ACC112 (cell line): ENCODE measurements around the gene BRAF.
"Not testable (repeated sequence)": the region's sequence is repeated elsewhere in the genome, so short reads cannot be mapped to it uniquely, and the experiment has no call there.

Experiments used
- H2AFZ ChIP-seq: fragments of 200-600 bp; sonication (generic); one replicate; pipeline ENCODE4 v1.6.0; 2017; ENCODE audit warnings: antibody characterized with exemption, low read length; ENCODE audit not compliant: unreplicated experiment
- H3K27ac ChIP-seq: fragments of 200-600 bp; sonication (generic); 2 replicates; pipeline ENCODE4 v1.5.1; 2014; ENCODE audit warnings: low read depth, mild to moderate bottlenecking, antibody characterized with exemption, low read length, moderate library complexity
- H3K27me3 ChIP-seq: fragments of 200-600 bp; sonication (generic); 2 replicates; pipeline ENCODE4 v1.6.1; 2014; ENCODE audit warnings: mild to moderate bottlenecking, antibody characterized with exemption, low read length, moderate library complexity, mixed read lengths; ENCODE audit not compliant: insufficient read depth
- H3K36me3 ChIP-seq: fragments of 200-600 bp; sonication (generic); 2 replicates; pipeline ENCODE4 v1.6.1; 2016; ENCODE audit warnings: mild to moderate bottlenecking, antibody characterized with exemption, low read length, moderate library complexity, mixed read lengths; ENCODE audit not compliant: insufficient read depth
- H3K4me1 ChIP-seq: fragments of 200-600 bp; sonication (generic); one replicate; pipeline ENCODE4 v1.6.1; 2016; ENCODE audit warnings: low read length, mixed read lengths; ENCODE audit not compliant: insufficient read depth, unreplicated experiment, control insufficient read depth
- H3K4me3 ChIP-seq: fragments of 200-600 bp; sonication (generic); 2 replicates; pipeline ENCODE4 v1.5.1; 2014; ENCODE audit warnings: mild to moderate bottlenecking, low read depth, low read length
- H3K79me2 ChIP-seq: fragments of 200-600 bp; sonication (generic); one replicate; pipeline ENCODE4 v1.6.0; 2016; ENCODE audit warnings: low read length; ENCODE audit not compliant: control insufficient read depth, unreplicated experiment, insufficient read depth

Gene BRAF

GRCh38 chr7:140745266-140746058 lies 179.3 kb downstream of the BRAF start:
- H3K27ac ChIP-seq = no peak overlapping the region
- no peak overlapping the region for H2AFZ ChIP-seq
- H3K27me3 ChIP-seq = no peaks in the 10 kb centered on the region
- peaks cover 4% of the 10 kb centered on the region for H3K4me1 ChIP-seq
- H3K36me3 ChIP-seq = peaks cover 8% of the 10 kb centered on the region; the same call in 1 of the 2 replicates
- H3K79me2 ChIP-seq = no peaks in the 10 kb centered on the region
- no peak overlapping the region for H3K4me3 ChIP-seq

DNA sequence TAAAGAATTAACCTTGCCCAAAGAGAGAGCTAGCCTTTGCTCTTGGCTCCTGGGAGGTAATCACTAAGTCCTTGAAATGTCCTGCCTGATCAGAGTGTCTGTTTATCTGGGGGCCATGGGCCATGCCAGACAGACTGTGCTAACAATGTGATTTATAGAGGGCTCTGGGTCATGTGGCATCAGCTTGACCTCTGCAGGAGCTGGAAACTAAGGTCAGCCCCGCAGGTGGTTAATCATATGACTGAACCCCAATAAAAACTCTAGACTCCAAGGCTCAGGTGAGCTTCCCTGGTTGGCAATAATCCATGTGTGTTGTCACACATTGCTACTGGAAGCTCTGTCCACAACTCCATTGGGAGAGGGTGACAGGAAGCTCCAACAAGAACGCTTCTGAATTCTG lies 180.7 kb downstream of the BRAF start:
- Histone ChIP-seq H2AFZ (no peak overlapping the region), H3K4me3 (no peak overlapping the region), H3K36me3 (peaks cover 8% of the 10 kb centered on the region; the same call in 1 of the 2 replicates), H3K4me1 (peaks cover 4% of the 10 kb centered on the region), H3K27ac (no peak overlapping the region), H3K27me3 (no peaks in the 10 kb centered on the region), H3K79me2 (no peaks in the 10 kb centered on the region)

DNA sequence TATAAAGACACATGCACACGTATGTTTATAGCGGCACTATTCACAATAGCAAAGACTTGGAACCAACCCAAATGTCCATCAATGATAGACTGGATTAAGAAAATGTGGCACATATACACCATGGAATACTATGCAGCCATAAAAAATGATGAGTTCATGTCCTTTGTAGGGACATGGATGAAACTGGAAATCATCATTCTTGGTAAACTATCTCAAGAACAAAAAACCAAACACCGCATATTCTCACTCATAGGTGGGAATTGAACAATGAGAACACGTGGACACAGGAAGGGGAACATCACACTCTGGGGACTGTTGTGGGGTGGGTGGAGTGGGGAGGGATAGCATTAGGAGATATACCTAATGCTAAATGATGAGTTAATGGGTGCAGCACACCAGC lies 181.5 kb downstream of the BRAF start:
- not testable (repeated sequence) for H3K36me3 ChIP-seq, H2AFZ ChIP-seq, H3K4me3 ChIP-seq, H3K79me2 ChIP-seq, H3K4me1 ChIP-seq, H3K27ac ChIP-seq, H3K27me3 ChIP-seq

- Histone ChIP-seq H3K4me1 (peaks cover 4% of the 10 kb centered on the region), H2AFZ (no peak overlapping the region), H3K27ac (no peak overlapping the region), H3K79me2 (no peaks in the 10 kb centered on the region), H3K36me3 (no peaks in the 10 kb centered on the region; the same call in 1 of the 2 replicates), H3K27me3 (no peaks in the 10 kb centered on the region), H3K4me3 (no peak overlapping the region)
Measured at GRCh38 chr7:140738280-140738679, 186.4 kb downstream of the BRAF start.

DNA sequence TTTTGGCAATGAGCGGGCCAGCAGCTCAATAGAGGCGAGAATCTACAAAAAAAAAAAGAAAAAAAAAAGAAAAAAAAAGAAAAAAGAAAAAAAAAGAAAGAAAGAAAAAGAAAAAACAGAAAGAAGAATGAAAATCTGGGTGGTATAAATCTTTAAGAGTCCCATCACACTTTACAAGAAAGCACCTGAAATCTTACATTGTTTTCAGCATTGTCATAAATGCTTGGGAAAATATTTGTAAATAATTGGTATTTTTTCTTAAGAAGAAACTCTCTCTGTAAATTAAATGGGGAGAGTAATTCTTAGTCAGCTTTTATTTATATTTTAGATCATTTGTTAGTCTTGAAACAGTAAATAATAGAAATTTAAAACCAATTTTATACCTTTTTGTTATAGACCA lies 190.0 kb downstream of the BRAF start:
- Histone ChIP-seq H3K27ac (no peak overlapping the region), H3K4me1 (no peaks in the 10 kb centered on the region), H3K4me3 (no peak overlapping the region), H3K27me3 (no peaks in the 10 kb centered on the region), H3K36me3 (no peaks in the 10 kb centered on the region; the same call in 1 of the 2 replicates), H3K79me2 (no peaks in the 10 kb centered on the region), H2AFZ (no peak overlapping the region)

DNA sequence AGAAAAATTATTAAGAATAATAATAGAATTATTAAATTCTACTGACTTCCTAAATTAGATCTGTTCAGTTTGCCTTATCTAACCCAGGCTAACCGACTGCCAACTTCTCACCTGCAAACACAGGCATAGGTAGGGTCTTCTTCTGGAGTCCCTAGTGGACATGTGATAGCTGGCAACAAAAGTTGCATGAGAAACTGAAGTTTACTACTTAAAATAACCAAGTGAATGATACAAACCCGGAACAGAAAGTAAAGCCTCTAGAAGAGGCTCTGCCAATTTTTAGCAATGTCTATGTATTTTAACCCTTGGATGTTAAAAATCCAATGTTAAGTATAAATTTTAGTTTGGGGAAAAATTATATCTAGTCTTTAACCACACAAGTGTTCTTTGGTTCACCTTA lies 190.6 kb downstream of the BRAF start:
- H3K27me3 ChIP-seq = no peaks in the 10 kb centered on the region
- H3K27ac ChIP-seq = no peak overlapping the region
- no peak overlapping the region for H2AFZ ChIP-seq
- H3K36me3 ChIP-seq = no peaks in the 10 kb centered on the region; the same call in 1 of the 2 replicates
- H3K4me1 ChIP-seq = no peaks in the 10 kb centered on the region
- H3K79me2 ChIP-seq = no peaks in the 10 kb centered on the region
- H3K4me3 ChIP-seq = no peak overlapping the region

DNA sequence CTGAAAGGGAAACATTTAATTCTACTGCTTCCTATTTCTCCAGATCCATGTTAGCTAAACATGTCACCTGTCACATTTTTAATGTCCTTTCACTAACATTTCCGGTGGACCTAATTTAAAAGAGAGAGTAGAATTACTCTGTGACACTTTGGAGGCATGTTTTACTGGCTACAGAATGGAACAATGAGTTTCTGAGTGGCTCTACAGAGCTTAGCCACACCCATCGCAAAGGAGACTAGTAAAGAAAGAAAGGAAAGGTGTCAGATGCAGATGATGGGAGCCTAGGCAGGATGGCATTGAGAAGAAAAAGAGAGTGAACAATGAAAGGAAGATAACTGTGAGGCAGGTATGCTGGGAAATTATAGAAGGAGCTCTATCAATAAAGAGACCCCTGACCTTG lies 192.3 kb downstream of the BRAF start:
- H3K4me1 ChIP-seq = peaks cover 9% of the 10 kb centered on the region
- no peaks in the 10 kb centered on the region; the same call in 1 of the 2 replicates for H3K36me3 ChIP-seq
- no peaks in the 10 kb centered on the region for H3K27me3 ChIP-seq
- no peak overlapping the region for H3K4me3 ChIP-seq
- H3K79me2 ChIP-seq = no peaks in the 10 kb centered on the region
- no peak overlapping the region for H2AFZ ChIP-seq
- no peak overlapping the region for H3K27ac ChIP-seq

- no peaks in the 10 kb centered on the region for H3K36me3 ChIP-seq
- no peak overlapping the region for H3K27ac ChIP-seq
- H3K4me1 ChIP-seq = peaks cover 9% of the 10 kb centered on the region
- H3K4me3 ChIP-seq = no peak overlapping the region
- no peaks in the 10 kb centered on the region for H3K27me3 ChIP-seq
- no peak overlapping the region for H2AFZ ChIP-seq
- no peaks in the 10 kb centered on the region for H3K79me2 ChIP-seq
Measured at GRCh38 chr7:140726281-140726680, 198.4 kb downstream of the BRAF start.

- H3K27me3 ChIP-seq = no peaks in the 10 kb centered on the region
- H3K27ac ChIP-seq = no peak overlapping the region
- no peaks in the 10 kb centered on the region for H3K36me3 ChIP-seq
- H3K79me2 ChIP-seq = no peaks in the 10 kb centered on the region
- H3K4me3 ChIP-seq = no peak overlapping the region
- peaks cover 9% of the 10 kb centered on the region for H3K4me1 ChIP-seq
- H2AFZ ChIP-seq = no peak overlapping the region
Measured at GRCh38 chr7:140724706-140725105, 200.0 kb downstream of the BRAF start.

DNA sequence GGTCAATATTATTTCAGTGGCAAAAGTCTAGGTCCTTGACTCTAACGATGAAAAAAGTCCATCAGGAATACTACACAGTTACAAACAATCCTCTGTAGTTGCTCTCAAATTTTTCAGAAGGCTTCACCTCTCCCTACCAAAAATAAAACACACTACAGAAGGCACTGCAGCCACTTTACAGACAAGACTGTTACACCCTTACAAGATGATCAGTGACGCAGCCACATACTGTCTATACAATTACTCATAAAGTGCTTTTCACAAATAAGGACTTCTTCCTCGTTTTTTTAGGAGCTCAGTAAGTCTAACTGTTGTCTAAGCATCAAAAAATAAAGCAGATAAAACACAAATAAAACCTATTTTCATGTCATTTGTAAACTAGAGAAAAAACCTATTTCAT lies 201.2 kb downstream of the BRAF start:
- no peak overlapping the region for H2AFZ ChIP-seq
- no peak overlapping the region for H3K27ac ChIP-seq
- no peaks in the 10 kb centered on the region for H3K36me3 ChIP-seq
- H3K4me3 ChIP-seq = no peak overlapping the region
- peaks cover 9% of the 10 kb centered on the region for H3K4me1 ChIP-seq
- no peaks in the 10 kb centered on the region for H3K79me2 ChIP-seq
- no peaks in the 10 kb centered on the region for H3K27me3 ChIP-seq

GRCh38 chr7:140723006-140723405 lies 201.7 kb downstream of the BRAF start:
- no peak overlapping the region for H2AFZ ChIP-seq
- peaks cover 5% of the 10 kb centered on the region for H3K4me1 ChIP-seq
- H3K27ac ChIP-seq = no peak overlapping the region

More at GRCh38 chr7:140723006-140723405, 201.7 kb downstream of the BRAF start:
- Histone ChIP-seq H3K79me2 (no peaks in the 10 kb centered on the region), H3K36me3 (no peaks in the 10 kb centered on the region), H3K27me3 (no peaks in the 10 kb centered on the region), H3K4me3 (no peak overlapping the region)
